ENCODE results near the gene TLR3.

Gene TLR3

DNA sequence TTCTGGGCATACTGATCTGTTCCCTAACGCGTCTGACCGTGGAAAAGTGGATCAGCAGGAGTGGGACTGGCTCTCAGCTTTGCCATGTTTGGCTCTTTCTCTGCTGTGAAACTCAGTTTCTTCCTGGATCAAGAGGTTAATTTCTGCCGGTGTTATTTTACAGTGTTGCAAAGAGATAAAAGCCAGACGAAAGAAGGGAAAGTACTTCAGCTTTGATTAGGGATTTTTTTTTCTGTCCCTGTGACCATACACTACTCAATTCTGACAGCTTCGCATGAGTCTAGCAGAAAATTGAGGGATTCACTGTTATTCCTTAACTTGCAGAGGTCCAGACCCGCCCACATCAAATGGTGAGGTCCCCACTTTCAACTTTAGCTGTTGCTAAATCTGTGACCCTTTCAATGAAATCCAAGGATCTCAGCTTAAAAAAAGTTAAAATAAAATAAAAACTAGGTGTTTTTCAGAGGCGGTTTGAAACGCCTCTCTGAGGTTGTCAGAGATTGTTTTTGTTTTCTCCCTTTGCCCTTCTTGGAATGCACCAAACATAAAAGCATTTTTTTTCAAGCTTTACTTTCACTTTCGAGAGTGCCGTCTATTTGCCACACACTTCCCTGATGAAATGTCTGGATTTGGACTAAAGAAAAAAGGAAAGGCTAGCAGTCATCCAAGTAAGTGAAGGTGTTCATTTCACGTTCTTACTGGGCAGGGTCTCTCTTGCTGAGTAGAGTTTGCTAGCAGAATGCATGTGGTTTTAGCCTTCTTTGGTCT is at the start of gene TLR3:
TLR3 (plus strand) TSS at position 576 of the 768 bp plus-strand sequence. CDS start 7,464 bp downstream, outside the sequence.
- Histone ChIP-seq H3K4me1 (ENCODE audit: insufficient read depth, low read length) (peaks cover 4% of the 10 kb centered on the region), H3K27me3 (ENCODE audit: insufficient read depth, low read length) (no peaks in the 10 kb centered on the region), H3K27ac (ENCODE audit: low read length) (no peak within 1 kb of the TSS), H3K9me3 (ENCODE audit: insufficient read depth, low read depth, low read length) (no peaks in the 10 kb centered on the region), H3K4me3 (ENCODE audit: low read length) (no peak within 1 kb of the TSS), H3K9ac (ENCODE audit: low read depth, low read length) (no peak within 1 kb of the TSS), H3K36me3 (ENCODE audit: insufficient read depth, low read depth, low read length) (no peaks in the 10 kb centered on the region)

- Histone ChIP-seq H3K36me3 (ENCODE audit: insufficient read depth, low read depth, low read length) (no peaks in the 10 kb centered on the region), H3K27me3 (ENCODE audit: insufficient read depth, low read length) (no peaks in the 10 kb centered on the region), H3K9ac (ENCODE audit: low read depth, low read length) (no peak overlapping the region), H3K4me3 (ENCODE audit: low read length) (no peak overlapping the region), H3K9me3 (ENCODE audit: insufficient read depth, low read depth, low read length) (no peaks in the 10 kb centered on the region), H3K27ac (ENCODE audit: low read length) (no peak overlapping the region), H3K4me1 (ENCODE audit: insufficient read depth, low read length) (peaks cover 8% of the 10 kb centered on the region; the same call in 1 of the 2 replicates)
Measured at GRCh38 chr4:186019269-186019668, 49.7 kb upstream of the TLR3 start.

- no peak overlapping the region for H3K4me3 ChIP-seq (ENCODE audit: low read length)
- H3K36me3 ChIP-seq (ENCODE audit: insufficient read depth, low read depth, low read length): no peaks in the 10 kb centered on the region
Measured at GRCh38 chr4:186020106-186020792, 48.7 kb upstream of the TLR3 start.

DNA sequence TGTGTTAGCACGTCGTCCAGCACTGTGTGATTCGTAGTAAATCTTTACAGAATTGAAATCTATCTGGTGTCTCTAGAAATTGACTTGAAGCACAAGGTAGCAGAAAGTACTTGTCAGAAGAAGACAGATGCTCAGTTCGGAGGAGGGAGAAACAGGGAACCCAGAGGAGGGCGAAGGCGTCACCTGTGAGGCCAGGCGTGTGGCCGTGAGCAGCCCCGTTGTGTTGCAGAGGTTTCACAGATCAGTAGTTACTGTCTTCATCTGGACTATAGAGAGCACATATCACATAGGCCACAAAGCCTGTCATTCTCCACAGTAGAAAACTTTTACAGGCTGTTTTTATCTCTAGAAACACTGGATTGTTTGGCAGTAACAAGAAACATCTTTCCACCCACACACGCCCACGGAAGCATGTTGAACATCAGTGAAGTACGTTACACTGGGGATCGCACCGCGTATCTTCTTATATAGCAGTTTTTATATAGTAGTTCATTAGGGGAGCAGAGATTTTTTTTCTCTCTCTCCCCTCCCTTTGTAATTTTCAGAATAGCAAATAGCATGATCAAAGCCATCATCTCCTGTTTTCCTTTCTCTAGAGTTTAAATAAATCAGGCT is 48.1 kb upstream of the TLR3 start:
- no peaks in the 10 kb centered on the region for H3K9me3 ChIP-seq (ENCODE audit: insufficient read depth, low read depth, low read length)

More at GRCh38 chr4:186020106-186020792, 48.7 kb upstream of the TLR3 start:
- Histone ChIP-seq H3K4me1 (ENCODE audit: insufficient read depth, low read length) (peaks cover 7% of the 10 kb centered on the region), H3K27ac (ENCODE audit: low read length) (no peak overlapping the region), H3K9ac (ENCODE audit: low read depth, low read length) (no peak overlapping the region), H3K27me3 (ENCODE audit: insufficient read depth, low read length) (no peaks in the 10 kb centered on the region), H3K9me3 (ENCODE audit: insufficient read depth, low read depth, low read length) (no peaks in the 10 kb centered on the region)

GRCh38 chr4:186021461-186022167 is 47.3 kb upstream of the TLR3 start:
- H3K27me3 ChIP-seq (ENCODE audit: insufficient read depth, low read length): no peaks in the 10 kb centered on the region
- H3K9ac ChIP-seq (ENCODE audit: low read depth, low read length): no peak overlapping the region
- H3K36me3 ChIP-seq (ENCODE audit: insufficient read depth, low read depth, low read length): no peaks in the 10 kb centered on the region
- H3K9me3 ChIP-seq (ENCODE audit: insufficient read depth, low read depth, low read length): no peaks in the 10 kb centered on the region
- H3K27ac ChIP-seq (ENCODE audit: low read length): no peak overlapping the region
- H3K4me1 ChIP-seq (ENCODE audit: insufficient read depth, low read length): peaks cover 7% of the 10 kb centered on the region
- H3K4me3 ChIP-seq (ENCODE audit: low read length): no peak overlapping the region

More for the DNA sequence above, 48.1 kb upstream of the TLR3 start:
- Histone ChIP-seq H3K27me3 (ENCODE audit: insufficient read depth, low read length) (no peaks in the 10 kb centered on the region), H3K4me1 (ENCODE audit: insufficient read depth, low read length) (peaks cover 7% of the 10 kb centered on the region), H3K9ac (ENCODE audit: low read depth, low read length) (no peak overlapping the region), H3K27ac (ENCODE audit: low read length) (no peak overlapping the region), H3K4me3 (ENCODE audit: low read length) (no peak overlapping the region), H3K36me3 (ENCODE audit: insufficient read depth, low read depth, low read length) (no peaks in the 10 kb centered on the region)

- Histone ChIP-seq H3K27me3 (ENCODE audit: insufficient read depth, low read length) (no peaks in the 10 kb centered on the region), H3K27ac (ENCODE audit: low read length) (no peak overlapping the region), H3K36me3 (ENCODE audit: insufficient read depth, low read depth, low read length) (no peaks in the 10 kb centered on the region), H3K4me1 (ENCODE audit: insufficient read depth, low read length) (peaks cover 13% of the 10 kb centered on the region), H3K9ac (ENCODE audit: low read depth, low read length) (no peak overlapping the region), H3K9me3 (ENCODE audit: insufficient read depth, low read depth, low read length) (peaks cover 10% of the 10 kb centered on the region; the same call in 1 of the 2 replicates), H3K4me3 (ENCODE audit: low read length) (no peak overlapping the region)
Measured at GRCh38 chr4:186023975-186024374, 45.0 kb upstream of the TLR3 start.

DNA sequence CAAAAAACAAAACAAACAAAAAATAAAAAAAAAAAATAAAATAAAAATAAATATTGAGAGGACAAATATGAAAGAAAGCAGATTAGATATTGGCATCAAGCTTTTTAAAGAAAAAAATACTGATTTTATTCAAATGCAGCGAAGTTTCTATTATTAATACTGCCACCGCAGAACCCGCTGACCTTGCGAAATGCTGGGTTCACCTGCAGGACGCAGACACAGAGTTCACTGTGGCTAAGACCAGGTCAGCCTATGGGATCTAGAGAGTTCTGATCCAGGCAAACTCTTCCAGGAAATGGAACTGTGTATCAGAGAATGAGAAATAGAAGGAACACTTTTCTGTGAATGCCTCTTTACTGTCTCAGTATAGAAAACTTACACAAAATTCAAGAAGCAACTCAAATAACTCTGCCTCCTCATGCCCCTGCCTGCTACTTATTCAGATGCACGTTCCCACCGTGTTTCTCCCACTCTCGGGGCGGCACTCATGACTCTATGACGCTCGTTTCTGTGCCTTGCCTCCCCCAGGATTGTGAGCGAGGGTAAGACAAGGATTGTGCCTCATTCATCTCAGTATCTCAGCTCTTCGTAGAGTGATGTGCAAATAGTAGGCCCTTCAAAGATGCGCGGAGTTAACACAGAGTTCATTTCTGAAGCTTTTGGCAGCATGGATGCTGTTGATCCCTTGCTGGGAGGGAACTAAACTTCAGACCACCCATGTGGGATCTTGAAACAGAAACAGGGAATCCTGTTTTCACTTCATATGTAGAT is 44.1 kb upstream of the TLR3 start:
- no peaks in the 10 kb centered on the region for H3K27me3 ChIP-seq (ENCODE audit: insufficient read depth, low read length)
- H3K4me3 ChIP-seq (ENCODE audit: low read length): no peak overlapping the region
- H3K36me3 ChIP-seq (ENCODE audit: insufficient read depth, low read depth, low read length): no peaks in the 10 kb centered on the region
- H3K27ac ChIP-seq (ENCODE audit: low read length): no peak overlapping the region
- peaks cover 10% of the 10 kb centered on the region; the same call in 1 of the 2 replicates for H3K9me3 ChIP-seq (ENCODE audit: insufficient read depth, low read depth, low read length)
- H3K4me1 ChIP-seq (ENCODE audit: insufficient read depth, low read length): peaks cover 22% of the 10 kb centered on the region
- H3K9ac ChIP-seq (ENCODE audit: low read depth, low read length): no peak overlapping the region

GRCh38 chr4:186025408-186025690 is 43.6 kb upstream of the TLR3 start:
- no peak overlapping the region for H3K9ac ChIP-seq (ENCODE audit: low read depth, low read length)
- H3K4me3 ChIP-seq (ENCODE audit: low read length): no peak overlapping the region
- no peaks in the 10 kb centered on the region for H3K27me3 ChIP-seq (ENCODE audit: insufficient read depth, low read length)
- H3K27ac ChIP-seq (ENCODE audit: low read length): no peak overlapping the region
- H3K36me3 ChIP-seq (ENCODE audit: insufficient read depth, low read depth, low read length): no peaks in the 10 kb centered on the region
- H3K4me1 ChIP-seq (ENCODE audit: insufficient read depth, low read length): peaks cover 27% of the 10 kb centered on the region
- H3K9me3 ChIP-seq (ENCODE audit: insufficient read depth, low read depth, low read length): peaks cover 10% of the 10 kb centered on the region; the same call in 1 of the 2 replicates

DNA sequence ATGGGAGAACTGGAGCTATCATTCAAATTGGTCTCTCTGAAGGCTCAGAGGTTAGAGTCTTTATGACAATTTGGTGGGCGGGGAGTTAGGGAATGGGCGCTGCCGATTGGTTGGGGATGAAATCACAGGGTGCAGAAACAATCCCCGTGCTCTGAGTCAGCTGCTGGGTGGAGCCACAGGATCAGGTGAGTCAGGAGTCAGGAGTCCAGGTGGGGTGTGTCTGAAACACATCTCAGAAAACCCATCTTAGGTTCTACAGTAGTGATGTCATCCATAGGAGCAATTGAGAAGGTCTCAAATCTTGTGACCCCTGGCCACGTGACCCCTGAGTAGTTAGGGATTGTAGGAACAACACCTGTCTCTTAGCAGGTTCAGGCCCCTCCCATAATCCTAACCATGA is 41.6 kb upstream of the TLR3 start:
- H3K36me3 ChIP-seq (ENCODE audit: insufficient read depth, low read depth, low read length): no peaks in the 10 kb centered on the region
- H3K9ac ChIP-seq (ENCODE audit: low read depth, low read length): no peak overlapping the region
- no peaks in the 10 kb centered on the region for H3K27me3 ChIP-seq (ENCODE audit: insufficient read depth, low read length)

DNA sequence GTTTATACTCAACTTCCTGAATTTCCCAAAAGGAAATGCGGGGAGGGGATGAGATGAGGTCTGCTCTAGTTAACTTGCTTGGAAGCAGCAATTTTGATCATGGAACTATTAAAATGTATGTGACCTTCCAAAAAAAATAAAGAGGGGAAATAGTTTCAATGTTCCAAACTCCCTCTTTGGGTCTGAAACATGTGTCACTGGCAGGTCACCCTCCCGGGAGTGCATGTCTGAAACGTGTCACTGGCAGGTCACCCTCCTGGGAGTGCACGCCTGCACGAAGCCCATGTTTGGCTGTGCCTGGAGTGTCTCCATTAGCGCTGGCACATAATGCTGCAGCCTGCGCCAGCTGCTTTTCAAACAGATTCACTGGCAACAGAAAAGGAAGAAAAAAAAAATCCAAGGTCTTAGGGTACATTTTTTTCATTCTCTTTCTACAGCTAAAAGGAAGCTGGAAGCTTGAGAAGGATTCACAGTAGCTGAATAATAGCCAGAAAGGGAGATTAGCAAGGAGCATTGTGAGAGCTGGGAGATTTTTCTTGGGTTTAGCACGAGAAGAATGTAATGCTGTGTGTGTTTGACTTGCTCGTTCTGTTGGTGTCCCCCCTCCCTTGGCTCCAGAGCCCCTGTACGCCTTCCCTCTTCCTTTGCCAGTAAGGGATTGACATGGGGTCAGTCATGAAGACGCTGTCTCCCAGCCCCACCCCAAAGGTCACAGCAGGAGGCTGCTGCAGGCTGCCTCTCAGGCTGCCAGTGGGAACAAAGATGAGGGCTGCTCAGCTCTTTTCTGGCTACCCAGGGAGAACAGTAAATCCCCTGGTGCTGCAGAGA is 39.2 kb upstream of the TLR3 start:
- Histone ChIP-seq H3K27me3 (ENCODE audit: insufficient read depth, low read length) (no peaks in the 10 kb centered on the region), H3K27ac (ENCODE audit: low read length) (peak overlapping the region; percentile 84), H3K4me3 (ENCODE audit: low read length) (peak overlapping the region; percentile 27; the same call in 1 of the 2 replicates), H3K9ac (ENCODE audit: low read depth, low read length) (peak overlapping the region; percentile 72), H3K4me1 (ENCODE audit: insufficient read depth, low read length) (peaks cover 47% of the 10 kb centered on the region), H3K9me3 (ENCODE audit: insufficient read depth, low read depth, low read length) (peaks cover 19% of the 10 kb centered on the region), H3K36me3 (ENCODE audit: insufficient read depth, low read depth, low read length) (peaks cover 3% of the 10 kb centered on the region; the same call in 1 of the 2 replicates)

More for the DNA sequence above, 41.6 kb upstream of the TLR3 start:
- no peak overlapping the region for H3K4me3 ChIP-seq (ENCODE audit: low read length)
- H3K4me1 ChIP-seq (ENCODE audit: insufficient read depth, low read length): peaks cover 43% of the 10 kb centered on the region
- peaks cover 10% of the 10 kb centered on the region; the same call in 1 of the 2 replicates for H3K9me3 ChIP-seq (ENCODE audit: insufficient read depth, low read depth, low read length)
- H3K27ac ChIP-seq (ENCODE audit: low read length): no peak overlapping the region
